NCI-H1930 (cell line): ENCODE measurements around the gene KCNJ16.

ENCODE experiments used
- DNase-seq, 2 experiments: peaks; one replicate each; lab custom pipeline; 2025; lab: John Stamatoyannopoulos, UW

Gene KCNJ16

GRCh38 chr17:70169709-70170597, 94.9 kb downstream of the KCNJ16 start:
- no peak for DNase-seq

- DNase-seq: peak in 1 of 2 experiments; percentile 21
Measured at GRCh38 chr17:70171159-70171558, 96.1 kb downstream of the KCNJ16 start.

- DNase-seq: no peak
Measured at GRCh38 chr17:70172449-70172848, 97.4 kb downstream of the KCNJ16 start.

- DNase-seq: no peak
Measured at GRCh38 chr17:70172923-70173322, 97.9 kb downstream of the KCNJ16 start.

GRCh38 chr17:70173681-70174080, 98.7 kb downstream of the KCNJ16 start:
- no peak for DNase-seq

- DNase-seq: no peak
Measured at GRCh38 chr17:70181376-70181775, 106.4 kb downstream of the KCNJ16 start.

- DNase-seq: no peak
Measured at GRCh38 chr17:70181866-70182265, 106.8 kb downstream of the KCNJ16 start.

- DNase-seq: no peak
Measured at GRCh38 chr17:70183508-70183907, 108.5 kb downstream of the KCNJ16 start.

GRCh38 chr17:70184207-70184606, 109.2 kb downstream of the KCNJ16 start:
- no peak for DNase-seq

- DNase-seq: no peak
Measured at GRCh38 chr17:70184770-70185169, 109.7 kb downstream of the KCNJ16 start.
